Stimulated activated CD4-positive, alpha-beta T cell treated with anti-CD3 and anti-CD28 coated beads, Interleukin-15, amount 100 ng/mL, for 1 hour (primary cell): ENCODE data around the gene TSPAN12.

ENCODE experiments used
- DNase-seq, 2 donors: peaks; one replicate each; pipeline ENCODE4 v3.0.0-alpha.2; 2020; ENCODE audit warnings: low read depth in 1 of 2, low spot score in 1 of 2

TSPAN12 gene

GRCh38 chr7:120760050-120760449, 97.9 kb downstream of the TSPAN12 start:
- no peak for DNase-seq

- DNase-seq: no peak
Measured at GRCh38 chr7:120743128-120743527, 114.8 kb downstream of the TSPAN12 start.

GRCh38 chr7:120742372-120742771, 115.6 kb downstream of the TSPAN12 start:
- DNase-seq: no peak

- no peak for DNase-seq
Measured at GRCh38 chr7:120741371-120742042, 116.4 kb downstream of the TSPAN12 start.

- DNase-seq: no peak
Measured at GRCh38 chr7:120740348-120740747, 117.6 kb downstream of the TSPAN12 start.

- DNase-seq: no peak
Measured at GRCh38 chr7:120738816-120739215, 119.1 kb downstream of the TSPAN12 start.
